Esophagus squamous epithelium (tissue), 5 donors: ENCODE measurements around the gene MIA2. TPM values are rescaled to one million over a fixed set of nuclear protein-coding genes. Genes with fewer than 3 reads are reported as not detected.

Source experiments
- DNase-seq: peaks from one replicate; lab custom pipeline; 2025; lab: John Stamatoyannopoulos, UW
- H3K27ac ChIP-seq, 4 donors: fragments of 200-600 bp; sonication (generic); one replicate each; pipeline ENCODE4 v1.5.1; 2016 to 2019; ENCODE audit warnings: mild to moderate bottlenecking in 1 of 4
- H3K27me3 ChIP-seq, 4 donors: fragments of 200-600 bp; sonication (generic); 1 replicate in 3 of 4; 2 replicates in 1 of 4; pipeline versions ENCODE4 v1.5.1 to v1.6.0; 2017 to 2021; ENCODE audit warnings: antibody characterized with exemption in 1 of 4
- H3K36me3 ChIP-seq, 3 donors: fragments of 200-600 bp; sonication (generic); one replicate each; pipeline ENCODE4 v1.5.1; 2016 to 2019
- H3K4me1 ChIP-seq, 3 donors: fragments of 200-600 bp; sonication (generic); one replicate each; pipeline ENCODE4 v1.5.1; 2017 to 2019
- H3K4me3 ChIP-seq, 4 donors: fragments of 200-600 bp; sonication (generic); 1 replicate in 3 of 4; 2 replicates in 1 of 4; pipeline ENCODE4 v1.5.1; 2016 to 2019; ENCODE audit warnings: mild to moderate bottlenecking in 2 of 4, moderate library complexity in 1 of 4
- H3K9me3 ChIP-seq, 3 donors: fragments of 200-600 bp; sonication (generic); one replicate each; pipeline ENCODE4 v1.5.1; 2016 to 2019
- POLR2A ChIP-seq, 4 donors: fragments of 450-650 bp; IDR thresholded peaks; one replicate each; pipeline ENCODE4 v1.6.1; 2017; ENCODE audit warnings: antibody characterized with exemption in 4 of 4, mild to moderate bottlenecking in 4 of 4, moderate library complexity in 3 of 4
- WGBS, 2 donors: methylation state at CpG; one replicate each; pipeline ENCODE4 v1.1.5; 2018; 5-methylcytosine and 5-hydroxymethylcytosine counted together
- intact Hi-C: fragments of 100-400 bp; cut with DNase I; formaldehyde crosslinking; loops from one replicate; pipeline ENCODE4 v1.15.0; 2022
- total RNA-seq, 4 donors: library from RNA; depleted of rRNA; stranded (reverse); fragments of >200 nt; gene quantifications; one replicate each; pipeline ENCODE4 v1.1.0, GENCODE V29; 2016
- TF ChIP-seq, protein P1 (sequence below), 6 experiments: fragments of 450-650 bp in 4 of 6; fragments of 200-600 bp in 2 of 6; sonication (generic) in 2 of 6; IDR thresholded peaks; one replicate each; pipeline ENCODE4 v1.5.1; 2016 to 2019; ENCODE audit warnings: antibody characterized with exemption in 6 of 6, mild to moderate bottlenecking in 4 of 6, moderate library complexity in 4 of 6
- donor health status: DM: yes; HTN: yes; CAD: no.

The MIA2 gene
- total RNA-seq, 4 donors from 2014 or later: 33.3 to 50.7 (median 38.7) TPM

GRCh38 chr14:39384177-39384576 is 150.5 kb downstream of the MIA2 start:
- Histone ChIP-seq H3K27me3 (no peaks in the 10 kb centered on the region), H3K27ac (no peak overlapping the region), H3K4me3 (no peak overlapping the region), H3K4me1 (no peaks in the 10 kb centered on the region), H3K9me3 (no peaks in the 10 kb centered on the region), H3K36me3 (peaks cover 0 to 6% (median 0%) of the 10 kb centered on the region in 3 donors)
- TF ChIP-seq, protein P1, sequence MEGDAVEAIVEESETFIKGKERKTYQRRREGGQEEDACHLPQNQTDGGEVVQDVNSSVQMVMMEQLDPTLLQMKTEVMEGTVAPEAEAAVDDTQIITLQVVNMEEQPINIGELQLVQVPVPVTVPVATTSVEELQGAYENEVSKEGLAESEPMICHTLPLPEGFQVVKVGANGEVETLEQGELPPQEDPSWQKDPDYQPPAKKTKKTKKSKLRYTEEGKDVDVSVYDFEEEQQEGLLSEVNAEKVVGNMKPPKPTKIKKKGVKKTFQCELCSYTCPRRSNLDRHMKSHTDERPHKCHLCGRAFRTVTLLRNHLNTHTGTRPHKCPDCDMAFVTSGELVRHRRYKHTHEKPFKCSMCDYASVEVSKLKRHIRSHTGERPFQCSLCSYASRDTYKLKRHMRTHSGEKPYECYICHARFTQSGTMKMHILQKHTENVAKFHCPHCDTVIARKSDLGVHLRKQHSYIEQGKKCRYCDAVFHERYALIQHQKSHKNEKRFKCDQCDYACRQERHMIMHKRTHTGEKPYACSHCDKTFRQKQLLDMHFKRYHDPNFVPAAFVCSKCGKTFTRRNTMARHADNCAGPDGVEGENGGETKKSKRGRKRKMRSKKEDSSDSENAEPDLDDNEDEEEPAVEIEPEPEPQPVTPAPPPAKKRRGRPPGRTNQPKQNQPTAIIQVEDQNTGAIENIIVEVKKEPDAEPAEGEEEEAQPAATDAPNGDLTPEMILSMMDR (IDR thresholded peaks at IDR 0.05): no peak
- TF ChIP-seq POLR2A (IDR thresholded peaks at IDR 0.05): no peak
- WGBS, 2 donors: 85 to 92% methylated on average over 4 of the region's 4 CpGs
- DNase-seq: no peak
- intact Hi-C loops: no loop called here

GRCh38 chr14:39393289-39393688 is 159.6 kb downstream of the MIA2 start:
- 24 to 27% methylated on average over 1 of the region's 1 CpG for WGBS, 2 donors
- Histone ChIP-seq H3K9me3 (no peaks in the 10 kb centered on the region), H3K27me3 (no peaks in the 10 kb centered on the region), H3K27ac (peak overlapping the region in 3 of 4 donors; percentile 10 to 35 (median 18)), H3K4me1 (peaks cover 0 to 19% (median 3%) of the 10 kb centered on the region in 3 donors), H3K36me3 (peaks cover 0 to 39% (median 0%) of the 10 kb centered on the region in 3 donors), H3K4me3 (no peak overlapping the region)
- no peak for DNase-seq
- TF ChIP-seq, protein P1 (IDR thresholded peaks at IDR 0.05): no peak
- TF ChIP-seq POLR2A (IDR thresholded peaks at IDR 0.05): no peak
- intact Hi-C loops: no loop called here

DNA sequence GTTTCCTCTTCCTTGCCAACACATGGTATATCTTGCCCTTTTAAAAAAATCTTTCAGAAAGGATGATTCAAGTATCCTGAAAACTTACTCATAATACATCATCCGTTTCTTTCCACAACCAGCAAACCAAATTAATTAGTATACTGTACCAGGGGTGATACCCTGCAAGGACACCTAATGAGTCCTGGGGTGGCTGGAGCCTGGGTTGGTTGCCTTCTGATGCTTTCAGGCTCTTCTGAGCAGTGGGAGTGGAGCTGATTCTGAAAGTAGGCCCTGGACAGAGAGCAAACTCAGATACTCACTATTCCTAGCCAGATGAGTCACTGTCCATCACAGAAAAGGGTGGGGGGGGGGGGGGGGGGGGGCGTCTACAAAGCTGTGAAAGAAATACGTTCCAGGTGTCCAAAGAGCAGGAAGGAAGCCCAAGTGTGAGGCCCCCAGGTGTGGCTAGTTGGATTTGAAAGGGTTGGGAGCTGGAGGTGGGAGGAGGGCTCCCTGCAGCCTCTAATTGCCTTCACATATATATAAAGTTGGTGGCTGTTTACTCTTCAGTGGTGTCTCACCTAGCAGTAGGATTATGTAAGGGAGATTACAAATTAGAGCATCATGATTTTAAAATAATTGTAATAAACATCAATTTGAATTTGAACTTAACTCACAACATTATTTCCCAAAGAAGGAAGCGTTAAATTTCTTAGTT is 162.0 kb downstream of the MIA2 start:
- Histone ChIP-seq H3K4me1 (peaks cover 0 to 19% (median 3%) of the 10 kb centered on the region in 3 donors), H3K4me3 (no peak overlapping the region), H3K27me3 (no peaks in the 10 kb centered on the region), H3K27ac (no peak overlapping the region), H3K9me3 (no peaks in the 10 kb centered on the region), H3K36me3 (peaks cover 0 to 61% (median 0%) of the 10 kb centered on the region in 3 donors)
- TF ChIP-seq, protein P1 (IDR thresholded peaks at IDR 0.05): no peak
- no peak for TF ChIP-seq POLR2A (IDR thresholded peaks at IDR 0.05)
- intact Hi-C loops: no loop called here
- no peak for DNase-seq
- 66 to 79% methylated on average over 3 of the region's 4 CpGs for WGBS, 2 donors

GRCh38 chr14:39396448-39396847 is 162.7 kb downstream of the MIA2 start:
- peaks cover 0 to 68% (median 0%) of the 10 kb centered on the region in 3 donors for H3K36me3 ChIP-seq
- H3K9me3 ChIP-seq: no peaks in the 10 kb centered on the region
- no peak overlapping the region for H3K4me3 ChIP-seq
- no peak for TF ChIP-seq POLR2A (IDR thresholded peaks at IDR 0.05)
- TF ChIP-seq, protein P1 (IDR thresholded peaks at IDR 0.05): no peak
- peaks cover 0 to 19% (median 3%) of the 10 kb centered on the region in 3 donors for H3K4me1 ChIP-seq
- no peak overlapping the region for H3K27ac ChIP-seq
- no peaks in the 10 kb centered on the region for H3K27me3 ChIP-seq
- intact Hi-C loops: no loop called here
- no peak for DNase-seq

DNA sequence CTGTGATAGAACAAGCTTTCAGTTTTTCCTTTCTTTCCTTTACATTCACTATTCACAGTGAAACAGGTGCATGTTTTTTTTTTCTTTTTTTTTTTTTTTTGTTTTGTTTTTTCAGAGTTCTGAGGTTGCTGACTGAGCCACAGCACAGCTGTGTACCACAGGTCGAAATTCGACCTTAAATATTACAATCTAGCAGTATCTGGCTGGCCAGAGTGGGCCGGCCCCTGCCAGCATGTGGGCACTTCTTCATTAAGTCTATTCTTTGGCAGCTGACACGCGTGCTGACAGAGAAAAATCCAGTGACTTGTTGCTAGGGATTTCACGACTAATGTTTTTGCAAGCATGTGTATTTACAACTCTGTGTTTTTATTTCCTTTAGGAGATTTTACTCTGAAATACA is 164.7 kb downstream of the MIA2 start:
- Histone ChIP-seq H3K36me3 (peaks cover 0 to 72% (median 0%) of the 10 kb centered on the region in 3 donors), H3K27me3 (no peaks in the 10 kb centered on the region), H3K27ac (no peak overlapping the region), H3K9me3 (no peaks in the 10 kb centered on the region), H3K4me1 (peaks cover 0 to 9% (median 0%) of the 10 kb centered on the region in 3 donors), H3K4me3 (no peak overlapping the region)
- DNase-seq: no peak
- TF ChIP-seq POLR2A (IDR thresholded peaks at IDR 0.05): no peak
- TF ChIP-seq, protein P1 (IDR thresholded peaks at IDR 0.05): no peak
- intact Hi-C loops: no loop called here
- WGBS, 2 donors: 90% methylated on average over 6 of the region's 6 CpGs
